Peyer's patch (tissue), 4 donors: ENCODE data around the gene EXTL1. TPM values are rescaled to one million over a fixed set of nuclear protein-coding genes. Genes with fewer than 3 reads are reported as not detected.

Source experiments
- DNase-seq, 3 donors: peaks; one replicate each; pipeline ENCODE4 v3.0.0-alpha.2; 2017 to 2019
- H3K27ac ChIP-seq, 4 donors: fragments of 200-600 bp; sonication (generic); one replicate each; pipeline ENCODE4 v1.5.1; 2016 to 2019
- H3K27me3 ChIP-seq, 2 donors: fragments of 200-600 bp; sonication (generic); one replicate each; pipeline ENCODE4 v1.5.1; 2019
- H3K36me3 ChIP-seq, 3 donors: fragments of 200-600 bp; sonication (generic); one replicate each; pipeline ENCODE4 v1.5.1; 2016 to 2019
- H3K4me1 ChIP-seq, 4 donors: fragments of 200-600 bp; sonication (generic); one replicate each; pipeline ENCODE4 v1.5.1; 2016 to 2019
- H3K4me3 ChIP-seq, 4 donors: fragments of 200-600 bp; sonication (generic); 1 replicate in 3 of 4; 2 replicates in 1 of 4; pipeline ENCODE4 v1.5.1; 2016 to 2019; ENCODE audit warnings: mild to moderate bottlenecking in 1 of 4
- H3K9me3 ChIP-seq, 4 donors: fragments of 200-600 bp; sonication (generic); one replicate each; pipeline ENCODE4 v1.5.1; 2016 to 2019; ENCODE audit warnings: mild to moderate bottlenecking in 1 of 4
- CTCF ChIP-seq, 6 experiments: fragments of 450-650 bp in 4 of 6; fragments of 200-600 bp in 2 of 6; sonication (generic) in 1 of 6; IDR thresholded peaks; one replicate each; pipeline ENCODE4 v1.5.1; 2017 to 2019; ENCODE audit warnings: antibody characterized with exemption in 6 of 6, mild to moderate bottlenecking in 3 of 6, moderate library complexity in 1 of 6
- POLR2A ChIP-seq, 2 donors: fragments of 450-650 bp; IDR thresholded peaks; one replicate each; pipeline ENCODE4 v1.5.1; 2017; ENCODE audit warnings: antibody characterized with exemption in 2 of 2, mild to moderate bottlenecking in 2 of 2, moderate library complexity in 2 of 2
- total RNA-seq, 4 donors: library from RNA; depleted of rRNA; stranded (reverse); fragments of >200 nt; gene quantifications; one replicate each; pipeline ENCODE4 v1.1.0, GENCODE V29; 2016

Gene EXTL1
- total RNA-seq, 4 donors from 2014 or later: not detected

GRCh38 chr1:26027716-26028489 lies 6.3 kb downstream of the EXTL1 start:
- no peak overlapping the region for H3K27ac ChIP-seq
- H3K36me3 ChIP-seq: no peaks in the 10 kb centered on the region
- no peak for TF ChIP-seq CTCF (IDR thresholded peaks at IDR 0.05)
- no peak for TF ChIP-seq POLR2A (IDR thresholded peaks at IDR 0.05)
- no peaks in the 10 kb centered on the region for H3K4me1 ChIP-seq
- H3K4me3 ChIP-seq: no peak overlapping the region
- H3K9me3 ChIP-seq: no peaks in the 10 kb centered on the region
- DNase-seq: no peak
- no peaks in the 10 kb centered on the region for H3K27me3 ChIP-seq

GRCh38 chr1:26028490-26028980 lies 7.0 kb downstream of the EXTL1 start:
- DNase-seq: no peak
- Histone ChIP-seq H3K4me3 (no peak overlapping the region), H3K9me3 (no peaks in the 10 kb centered on the region), H3K36me3 (no peaks in the 10 kb centered on the region), H3K4me1 (no peaks in the 10 kb centered on the region), H3K27me3 (no peaks in the 10 kb centered on the region), H3K27ac (no peak overlapping the region)
- TF ChIP-seq CTCF (IDR thresholded peaks at IDR 0.05): no peak
- no peak for TF ChIP-seq POLR2A (IDR thresholded peaks at IDR 0.05)

GRCh38 chr1:26029054-26029863 lies 7.7 kb downstream of the EXTL1 start:
- no peak for DNase-seq
- no peak overlapping the region for H3K27ac ChIP-seq

GRCh38 chr1:26029864-26030481 lies 8.4 kb downstream of the EXTL1 start:
- Histone ChIP-seq H3K4me3 (no peak overlapping the region), H3K27me3 (no peaks in the 10 kb centered on the region), H3K36me3 (no peaks in the 10 kb centered on the region), H3K4me1 (peaks cover 0 to 5% (median 2%) of the 10 kb centered on the region in 4 donors), H3K9me3 (no peaks in the 10 kb centered on the region), H3K27ac (no peak overlapping the region)
- DNase-seq: no peak
- TF ChIP-seq CTCF (IDR thresholded peaks at IDR 0.05) (no peak), POLR2A (IDR thresholded peaks at IDR 0.05) (no peak)

More at GRCh38 chr1:26029054-26029863, 7.7 kb downstream of the EXTL1 start:
- no peak overlapping the region for H3K4me3 ChIP-seq
- H3K4me1 ChIP-seq: no peaks in the 10 kb centered on the region
- TF ChIP-seq CTCF (IDR thresholded peaks at IDR 0.05): no peak
- H3K36me3 ChIP-seq: no peaks in the 10 kb centered on the region
- H3K9me3 ChIP-seq: no peaks in the 10 kb centered on the region
- H3K27me3 ChIP-seq: no peaks in the 10 kb centered on the region

- no peak for TF ChIP-seq POLR2A (IDR thresholded peaks at IDR 0.05)
- TF ChIP-seq CTCF (IDR thresholded peaks at IDR 0.05): no peak
- DNase-seq: no peak
- Histone ChIP-seq H3K36me3 (no peaks in the 10 kb centered on the region), H3K9me3 (no peaks in the 10 kb centered on the region), H3K4me1 (peaks cover 0 to 9% (median 4%) of the 10 kb centered on the region in 4 donors), H3K27ac (no peak overlapping the region), H3K27me3 (no peaks in the 10 kb centered on the region), H3K4me3 (no peak overlapping the region)
Measured at GRCh38 chr1:26031196-26031595, 9.6 kb downstream of the EXTL1 start.
